NCI-H146 treated with DMSO at 0.1 percent for 48 hours (cell line): ENCODE measurements around the gene NT5DC1.

Experiments used
- DNase-seq: peaks from one replicate; lab custom pipeline; 2025; ENCODE audit not compliant: unreplicated experiment; lab: John Stamatoyannopoulos, UW

NT5DC1 gene

GRCh38 chr6:116136373-116136772, 35.7 kb downstream of the NT5DC1 start:
- no peak for DNase-seq

- no peak for DNase-seq
These were observed 36.3 kb downstream of the NT5DC1 start for GRCh38 chr6:116136933-116137340.

DNA sequence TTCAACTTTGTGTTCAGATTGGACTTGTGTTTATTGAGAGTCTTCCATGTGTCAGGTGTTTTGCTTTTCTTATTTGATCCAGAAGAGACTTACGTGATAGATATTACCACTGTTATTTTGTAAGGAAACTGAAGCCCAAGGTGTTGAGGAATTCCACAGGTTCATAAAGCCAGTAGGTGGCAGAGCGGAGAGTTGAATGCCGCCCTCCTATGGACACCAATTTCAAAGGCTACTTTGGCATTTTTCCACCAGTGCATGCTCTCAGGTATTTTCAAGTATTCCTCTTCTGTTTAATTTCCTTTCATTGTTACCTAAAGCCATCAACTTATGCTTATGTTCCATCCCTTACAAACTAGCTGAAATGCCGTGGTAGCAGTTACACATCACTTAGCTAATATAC, 39.3 kb downstream of the NT5DC1 start:
- DNase-seq = no peak

- no peak for DNase-seq
These were observed 44.0 kb downstream of the NT5DC1 start for GRCh38 chr6:116144605-116145004.

GRCh38 chr6:116145803-116146675, 45.4 kb downstream of the NT5DC1 start:
- peak; percentile 14 for DNase-seq

DNA sequence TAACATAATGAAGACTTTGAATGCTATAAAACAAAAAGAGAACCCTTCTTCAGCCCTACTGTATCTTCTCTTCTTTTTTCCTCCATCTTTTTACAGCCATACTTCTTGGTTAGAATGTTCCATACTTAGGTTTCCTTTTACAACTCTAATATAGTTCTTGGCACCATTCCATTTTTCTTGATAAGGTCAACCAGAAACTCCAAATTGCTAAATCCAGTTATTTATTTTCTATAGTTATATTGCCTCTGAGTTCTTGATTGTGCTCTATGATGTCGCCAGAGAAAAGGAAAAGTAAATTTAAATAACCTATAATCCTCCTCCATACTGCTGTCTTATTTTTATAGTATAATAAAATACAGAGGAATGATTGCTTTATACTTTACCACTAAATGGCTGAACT, 52.0 kb downstream of the NT5DC1 start:
- DNase-seq = no peak

GRCh38 chr6:116154887-116155286, 54.2 kb downstream of the NT5DC1 start:
- no peak for DNase-seq

GRCh38 chr6:116156405-116157326, 56.0 kb downstream of the NT5DC1 start:
- DNase-seq = no peak

GRCh38 chr6:116157391-116157790, 56.7 kb downstream of the NT5DC1 start:
- no peak for DNase-seq

- DNase-seq = no peak
These were observed 58.0 kb downstream of the NT5DC1 start for GRCh38 chr6:116158641-116159040.

- no peak for DNase-seq
These were observed 59.3 kb downstream of the NT5DC1 start for GRCh38 chr6:116159782-116160524.

DNA sequence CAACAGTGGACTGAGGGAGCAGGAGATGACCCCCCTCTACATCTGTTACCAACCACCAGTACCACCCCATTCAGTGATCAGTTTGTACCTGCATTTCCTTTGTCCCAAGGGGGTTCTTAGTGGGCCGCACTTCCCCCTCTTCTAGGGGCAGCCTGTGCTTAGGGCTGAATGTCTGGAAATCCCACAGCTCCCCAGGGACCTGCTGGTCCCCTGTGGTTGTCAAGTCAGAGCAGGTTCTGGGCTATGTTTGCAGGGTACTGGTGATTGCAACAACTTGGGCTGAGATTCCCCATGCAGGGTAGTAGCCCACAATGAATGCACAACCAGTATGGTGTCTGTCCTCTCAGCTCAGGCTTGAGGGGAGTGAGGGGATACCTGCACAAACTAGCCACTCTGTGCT, 64.9 kb downstream of the NT5DC1 start:
- no peak for DNase-seq

DNA sequence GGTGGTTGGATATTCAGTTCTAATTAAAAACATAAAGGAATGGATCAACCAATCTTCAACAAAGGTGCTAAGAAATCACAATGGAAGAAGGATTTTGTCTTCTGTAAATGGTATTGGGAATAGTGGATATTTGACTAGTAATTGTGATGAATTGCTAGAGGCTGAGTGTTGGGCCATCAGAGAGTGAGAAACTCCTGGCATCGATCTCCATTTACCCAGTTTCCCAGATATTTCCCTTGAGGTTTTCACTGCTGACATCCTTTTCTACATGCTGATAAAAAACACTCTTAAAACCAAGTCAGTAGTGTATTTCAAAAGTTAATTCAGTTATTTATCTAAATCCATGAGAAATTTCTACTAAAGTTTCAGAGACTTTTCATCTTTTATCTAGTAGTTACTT, 65.7 kb downstream of the NT5DC1 start:
- DNase-seq = no peak

GRCh38 chr6:116168148-116168547, 67.5 kb downstream of the NT5DC1 start:
- DNase-seq = no peak

DNA sequence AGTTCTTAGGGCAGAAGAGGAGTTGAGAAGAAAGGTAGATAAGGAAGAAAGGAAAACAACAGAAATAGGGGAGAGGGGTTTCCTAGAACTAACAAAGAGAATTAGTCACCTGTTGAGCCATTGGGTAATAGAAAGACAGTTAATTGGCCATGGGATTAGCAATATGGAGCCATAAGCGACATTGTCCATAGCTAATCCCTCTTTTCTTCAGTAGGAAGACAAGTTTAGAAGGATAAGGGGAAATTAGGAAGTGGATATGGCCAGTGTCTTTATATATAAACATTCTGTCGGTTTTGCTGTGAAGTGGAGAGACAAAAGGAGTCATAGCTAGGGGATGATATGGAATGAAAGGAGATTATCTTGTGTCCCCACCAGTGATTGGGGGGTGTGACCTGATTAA, 69.2 kb downstream of the NT5DC1 start:
- DNase-seq = no peak

- no peak for DNase-seq
These were observed 69.9 kb downstream of the NT5DC1 start for GRCh38 chr6:116170358-116171057.

- no peak for DNase-seq
These were observed 73.3 kb downstream of the NT5DC1 start for GRCh38 chr6:116173928-116174327.

GRCh38 chr6:116175344-116175743, 74.7 kb downstream of the NT5DC1 start:
- no peak for DNase-seq

DNA sequence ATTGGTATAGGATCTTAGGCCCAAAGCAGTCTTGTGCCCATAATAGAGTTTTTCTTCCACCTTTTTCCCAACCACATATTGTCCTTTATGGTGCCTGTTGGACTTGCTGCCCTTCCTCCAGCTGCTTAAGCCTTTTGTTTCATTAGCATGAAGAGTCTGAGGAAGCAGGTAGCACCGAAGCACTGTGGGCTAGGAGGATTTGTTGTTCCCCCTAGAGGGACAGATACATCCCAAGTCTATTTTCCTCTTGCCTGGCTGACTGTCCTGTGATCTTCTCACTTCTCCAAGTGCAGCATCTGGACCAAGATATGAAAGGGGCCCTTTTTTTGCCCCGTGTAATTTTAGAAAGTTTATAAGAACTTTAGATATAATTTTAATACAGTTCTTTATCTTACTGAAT, 75.9 kb downstream of the NT5DC1 start:
- no peak for DNase-seq

DNA sequence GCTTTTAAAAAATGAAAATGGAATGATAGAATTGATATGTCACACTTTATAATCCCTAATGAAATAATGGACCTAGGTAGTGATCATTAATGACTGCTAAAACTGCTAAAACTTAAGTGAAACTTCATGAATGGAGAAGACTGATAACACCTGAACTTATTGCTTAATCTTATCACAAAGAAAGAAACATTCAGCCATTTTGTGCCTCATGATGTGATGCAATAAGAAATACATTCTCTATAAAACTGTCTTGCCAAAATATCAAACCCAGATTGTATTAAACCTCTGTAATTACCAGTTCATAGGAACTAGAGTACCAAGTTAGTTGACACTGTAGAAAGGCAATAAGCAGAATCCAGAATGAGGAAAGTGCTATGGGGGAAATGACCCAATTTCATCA, 79.7 kb downstream of the NT5DC1 start:
- no peak for DNase-seq

GRCh38 chr6:116189472-116189871, 88.8 kb downstream of the NT5DC1 start:
- no peak for DNase-seq
